ENCODE measurements around the gene PROX1. TPM values are rescaled to one million over a fixed set of nuclear protein-coding genes. Genes with fewer than 3 reads are reported as not detected.

The PROX1 gene
- total and polyA plus RNA-seq, 2 of the 8 experiments (the other 6 are each of a cell fraction or from before 2014, with no cell fraction given): 0.30 to 2.0 TPM

DNA sequence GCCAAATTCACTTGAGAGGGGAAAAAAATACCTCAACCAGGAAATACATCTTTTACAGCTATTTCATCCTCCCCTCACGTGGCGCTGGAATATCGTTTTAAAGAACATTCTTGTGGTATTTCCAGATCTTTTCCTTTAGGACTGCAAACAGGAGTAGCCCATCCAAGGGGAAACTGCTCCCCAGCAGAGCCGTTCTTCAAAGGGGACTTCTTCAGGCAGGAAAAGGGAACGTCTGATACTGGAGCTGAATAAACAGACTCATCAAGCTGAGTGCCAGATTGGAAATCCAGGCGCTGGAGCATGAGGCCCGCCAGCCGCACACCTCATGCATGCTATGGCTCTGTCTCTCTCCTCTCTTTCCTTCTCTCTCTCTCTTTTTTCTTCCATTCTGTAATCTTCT is 34.0 kb upstream of the PROX1 start:
- WGBS, 2 experiments (ENCODE audit: extremely low coverage in 1 of 2, insufficient coverage in 1 of 2, insufficient read length in 1 of 2, insufficient replicate concordance in 2 of 2, low coverage in 1 of 2, low lambda C conversion rate in 2 of 2, missing lambda C conversion rate in 1 of 2): 89% methylated on average over 8 of the region's 8 CpGs; no CpG with 5 or more reads in 1 of the 2 experiments
- no peak for TF ChIP-seq JUND (IDR thresholded peaks at IDR 0.05; ENCODE audit: low read length)
- TF ChIP-seq TAF7 (optimal IDR thresholded peaks at IDR 0.05; ENCODE audit: borderline replicate concordance, low read depth, low read length): no peak
- no peak for TF ChIP-seq SP4 (IDR thresholded peaks at IDR 0.05; ENCODE audit: low read length)
- TF ChIP-seq KDM5A (IDR thresholded peaks at IDR 0.05; ENCODE audit: low read length): no peak
- TF ChIP-seq SAP30 (IDR thresholded peaks at IDR 0.05; ENCODE audit: insufficient read depth, insufficient replicate concordance, low read length): no peak
- no peak for TF ChIP-seq NRF1 (IDR thresholded peaks at IDR 0.05; ENCODE audit: low read depth, low read length)
- no peak for TF ChIP-seq RBBP5 (IDR thresholded peaks at IDR 0.05; ENCODE audit: borderline replicate concordance, low read depth, low read length)
- no peak for TF ChIP-seq TCF12 (IDR thresholded peaks at IDR 0.05; ENCODE audit: low read depth, low read length)
- TF ChIP-seq, protein P1, sequence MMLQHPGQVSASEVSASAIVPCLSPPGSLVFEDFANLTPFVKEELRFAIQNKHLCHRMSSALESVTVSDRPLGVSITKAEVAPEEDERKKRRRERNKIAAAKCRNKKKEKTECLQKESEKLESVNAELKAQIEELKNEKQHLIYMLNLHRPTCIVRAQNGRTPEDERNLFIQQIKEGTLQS (IDR thresholded peaks at IDR 0.05; ENCODE audit: insufficient read depth, low read depth, low read length): no peak
- no peak for TF ChIP-seq BCL11A (IDR thresholded peaks at IDR 0.05; ENCODE audit: low read depth in 2 of 2, low read length in 2 of 2)
- TF ChIP-seq, protein P2, sequence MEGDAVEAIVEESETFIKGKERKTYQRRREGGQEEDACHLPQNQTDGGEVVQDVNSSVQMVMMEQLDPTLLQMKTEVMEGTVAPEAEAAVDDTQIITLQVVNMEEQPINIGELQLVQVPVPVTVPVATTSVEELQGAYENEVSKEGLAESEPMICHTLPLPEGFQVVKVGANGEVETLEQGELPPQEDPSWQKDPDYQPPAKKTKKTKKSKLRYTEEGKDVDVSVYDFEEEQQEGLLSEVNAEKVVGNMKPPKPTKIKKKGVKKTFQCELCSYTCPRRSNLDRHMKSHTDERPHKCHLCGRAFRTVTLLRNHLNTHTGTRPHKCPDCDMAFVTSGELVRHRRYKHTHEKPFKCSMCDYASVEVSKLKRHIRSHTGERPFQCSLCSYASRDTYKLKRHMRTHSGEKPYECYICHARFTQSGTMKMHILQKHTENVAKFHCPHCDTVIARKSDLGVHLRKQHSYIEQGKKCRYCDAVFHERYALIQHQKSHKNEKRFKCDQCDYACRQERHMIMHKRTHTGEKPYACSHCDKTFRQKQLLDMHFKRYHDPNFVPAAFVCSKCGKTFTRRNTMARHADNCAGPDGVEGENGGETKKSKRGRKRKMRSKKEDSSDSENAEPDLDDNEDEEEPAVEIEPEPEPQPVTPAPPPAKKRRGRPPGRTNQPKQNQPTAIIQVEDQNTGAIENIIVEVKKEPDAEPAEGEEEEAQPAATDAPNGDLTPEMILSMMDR (IDR thresholded peaks at IDR 0.05; ENCODE audit: control extremely low read depth in 1 of 3, insufficient read depth in 1 of 3, low read depth in 1 of 3, low read length in 3 of 3): no peak
- TF ChIP-seq SIX5 (IDR thresholded peaks at IDR 0.05; ENCODE audit: low read depth, low read length): no peak

More for the DNA sequence above, 34.0 kb upstream of the PROX1 start:
- no peak overlapping the region for H2BK12ac ChIP-seq (ENCODE audit: low read depth, low read length)
- no peak overlapping the region for H3K4me3 ChIP-seq (ENCODE audit: extremely low read depth in 1 of 4, insufficient read depth in 2 of 4, low read depth in 3 of 4, low read length in 4 of 4)
- no peak overlapping the region for H2BK120ac ChIP-seq (replicated peaks; ENCODE audit: low read depth, low read length)
- H4K91ac ChIP-seq (replicated peaks; ENCODE audit: insufficient read length, low read length): no peak overlapping the region
- no peak overlapping the region for H3K9ac ChIP-seq (replicated peaks in 1 of 4; ENCODE audit: extremely low read depth in 1 of 4, low read depth in 3 of 4, low read length in 3 of 4)
- no peaks in the 10 kb centered on the region for H4K20me1 ChIP-seq (replicated peaks in 1 of 2; ENCODE audit: control insufficient read depth in 1 of 2, insufficient read depth in 2 of 2, low read length in 2 of 2)
- no peak overlapping the region for H3K56ac ChIP-seq (replicated peaks; ENCODE audit: insufficient read length, low read depth, low read length)
- no peak overlapping the region for H2AK5ac ChIP-seq (ENCODE audit: low read depth, low read length)
- no peak overlapping the region for H2BK20ac ChIP-seq (ENCODE audit: low read length)
- CTCF ChIA-PET (ENCODE audit: partially characterized antibody): interaction anchor here (1.3 kb wide), 1 partner anchor 169 kb away, joined by 6 read pairs; no protein-coding TSS in a partner anchor
- no peak overlapping the region for H4K8ac ChIP-seq (ENCODE audit: extremely low read depth, insufficient read depth, low read length)
- H3K36me3 ChIP-seq (ENCODE audit: control insufficient read depth in 2 of 4, insufficient read depth in 4 of 4, low read length in 3 of 4): no peaks in the 10 kb centered on the region
- H3K27me3 ChIP-seq (replicated peaks in 1 of 4; ENCODE audit: control insufficient read depth in 3 of 4, extremely low read depth in 1 of 4, insufficient read depth in 3 of 4, low read length in 3 of 4): no peaks in the 10 kb centered on the region
- no peak overlapping the region for H2BK15ac ChIP-seq (ENCODE audit: low read length)
- H3K23ac ChIP-seq (ENCODE audit: insufficient read length): no peak overlapping the region
- DNase-seq (ENCODE audit: low read depth in 1 of 2, low spot score in 2 of 2): no peak
- H4K5ac ChIP-seq (ENCODE audit: insufficient read length, low read depth, low read length): no peak overlapping the region
- no peak overlapping the region for H3K4ac ChIP-seq (replicated peaks; ENCODE audit: insufficient read length, low read depth, low read length)
- H2BK5ac ChIP-seq (ENCODE audit: low read depth, low read length): no peak overlapping the region
- H3K23me2 ChIP-seq (ENCODE audit: low read depth, low read length): no peaks in the 10 kb centered on the region
- no peaks in the 10 kb centered on the region for H3K4me1 ChIP-seq (replicated peaks in 1 of 4; ENCODE audit: control insufficient read depth in 3 of 4, insufficient read depth in 4 of 4, low read length in 3 of 4)
- no peak for FAIRE-seq
- no peak overlapping the region for H2AFZ ChIP-seq (ENCODE audit: low read length)
- no peak overlapping the region for H3K14ac ChIP-seq (ENCODE audit: insufficient read length)
- no peaks in the 10 kb centered on the region for H3K79me1 ChIP-seq (ENCODE audit: low read depth, low read length)
- POLR2A ChIA-PET (ENCODE audit: partially characterized antibody): interaction anchor here (0.7 kb wide), 1 partner anchor 69 kb away, joined by 5 read pairs; no protein-coding TSS in a partner anchor
- no peaks in the 10 kb centered on the region for H3K79me2 ChIP-seq (ENCODE audit: control insufficient read depth in 1 of 2, insufficient read depth in 2 of 2, low read length in 2 of 2)
- no peaks in the 10 kb centered on the region for H3K9me3 ChIP-seq (ENCODE audit: insufficient read depth in 2 of 2, low read depth in 1 of 2, low read length in 1 of 2)
- H3K18ac ChIP-seq (ENCODE audit: extremely low read depth, low read length): no peak overlapping the region
- H3K27ac ChIP-seq (ENCODE audit: low read depth, low read length): no peak overlapping the region
- no peak overlapping the region for H3K4me2 ChIP-seq (ENCODE audit: insufficient read depth in 1 of 2, low read depth in 2 of 2, low read length in 2 of 2)
